Measurements from ENCODE around the gene LILRA6.

GRCh38 chr19:54208784-54209057 is 33.9 kb downstream of the LILRA6 start:
- TF ChIP-seq CTCF (IDR thresholded peaks at IDR 0.05) (no peak), POLR2A (IDR thresholded peaks at IDR 0.05) (no peak)
